Ishikawa (cell line): ENCODE data around the gene EMILIN3.

Experiments used
- CEBPB ChIP-seq: IDR thresholded peaks from 2 replicates; pipeline ENCODE4 v1.6.1; 2012
- CREB1 ChIP-seq: IDR thresholded peaks from 2 replicates; pipeline ENCODE4 v1.6.1; 2012; ENCODE audit warnings: low read depth
- EGR1 ChIP-seq: IDR thresholded peaks from 2 replicates; pipeline ENCODE4 v1.6.1; 2012
- EP300 ChIP-seq: IDR thresholded peaks from 2 replicates; pipeline ENCODE4 v1.6.1; 2012; ENCODE audit warnings: borderline replicate concordance
- FOXM1 ChIP-seq: IDR thresholded peaks from 2 replicates; pipeline ENCODE4 v1.6.1; 2012; ENCODE audit warnings: low read depth, borderline replicate concordance
- NFIC ChIP-seq: IDR thresholded peaks from 2 replicates; pipeline ENCODE4 v1.6.1; 2012
- RAD21 ChIP-seq: IDR thresholded peaks from 2 replicates; pipeline ENCODE4 v1.6.1; 2012; ENCODE audit warnings: low read depth
- TAF1 ChIP-seq: IDR thresholded peaks from 2 replicates; pipeline ENCODE4 v1.6.1; 2012; ENCODE audit warnings: low read depth, mild to moderate bottlenecking
- TCF12 ChIP-seq: IDR thresholded peaks from 2 replicates; pipeline ENCODE4 v1.6.1; 2012; ENCODE audit warnings: low read depth
- TEAD4 ChIP-seq: IDR thresholded peaks from 2 replicates; pipeline ENCODE4 v1.6.1; 2012
- YY1 ChIP-seq: IDR thresholded peaks from 2 replicates; pipeline ENCODE4 v1.6.1; 2012; ENCODE audit warnings: low read depth
- ZBTB7A ChIP-seq: IDR thresholded peaks from 2 replicates; pipeline ENCODE4 v1.6.1; 2012; ENCODE audit warnings: low read depth
- TF ChIP-seq, protein P1 (sequence below): IDR thresholded peaks from 2 replicates; pipeline ENCODE4 v1.6.1; 2012
- TF ChIP-seq, protein P2 (sequence below): IDR thresholded peaks from 2 replicates; pipeline ENCODE4 v1.6.1; 2012
- TF ChIP-seq, protein P3 (sequence below): IDR thresholded peaks from 2 replicates; pipeline ENCODE4 v1.6.1; 2012; ENCODE audit warnings: low read depth, mild to moderate bottlenecking

EMILIN3 gene

DNA sequence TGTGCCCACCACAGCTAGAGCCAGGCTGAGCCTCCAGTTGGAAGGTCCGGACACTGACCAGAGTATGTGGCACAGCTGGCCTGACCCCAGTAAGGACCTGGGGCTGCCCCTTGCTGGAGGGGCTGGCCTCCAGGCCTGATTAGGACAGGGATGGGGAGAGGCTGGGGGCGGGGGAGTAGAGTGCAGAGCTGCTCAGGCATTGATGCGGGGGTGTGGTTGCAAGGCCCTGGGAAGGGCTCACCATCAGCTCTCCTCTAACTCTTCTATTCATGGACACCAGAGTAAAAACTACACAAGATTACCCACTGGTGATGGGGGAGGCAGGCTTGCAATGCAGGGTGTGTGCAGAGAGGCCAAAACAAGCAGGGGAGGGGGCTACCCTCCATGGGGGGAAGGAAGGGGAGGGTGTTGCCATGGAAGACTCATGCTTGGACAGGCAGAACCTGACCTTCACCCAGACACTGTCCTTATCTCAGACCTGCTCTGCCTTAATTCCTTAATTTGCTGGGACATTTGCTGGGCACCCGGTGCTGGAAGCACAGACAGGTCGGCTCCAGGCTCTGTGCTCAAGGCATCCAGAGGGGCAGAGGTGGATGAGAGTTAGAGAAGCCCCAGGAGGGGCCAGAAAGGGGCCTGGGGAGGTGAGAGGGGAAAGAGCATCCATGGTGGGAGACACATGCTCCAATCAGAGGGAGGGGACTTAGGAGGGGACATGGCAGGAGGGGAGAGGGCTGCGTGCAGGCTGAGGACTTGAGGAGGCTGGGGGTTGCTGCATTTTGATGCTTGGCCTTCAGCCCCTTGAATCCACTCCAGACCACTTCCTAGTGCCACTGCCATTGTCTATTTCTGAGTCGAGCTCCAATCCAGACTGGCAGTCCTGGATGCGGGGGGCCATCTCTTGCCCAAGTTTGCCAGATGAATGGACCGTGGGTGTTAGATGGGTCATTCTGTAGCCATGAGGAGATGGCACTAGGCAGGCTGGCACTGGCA is 7.6 kb upstream of the EMILIN3 start:
- no peak for TF ChIP-seq CREB1
- TF ChIP-seq, protein P1, sequence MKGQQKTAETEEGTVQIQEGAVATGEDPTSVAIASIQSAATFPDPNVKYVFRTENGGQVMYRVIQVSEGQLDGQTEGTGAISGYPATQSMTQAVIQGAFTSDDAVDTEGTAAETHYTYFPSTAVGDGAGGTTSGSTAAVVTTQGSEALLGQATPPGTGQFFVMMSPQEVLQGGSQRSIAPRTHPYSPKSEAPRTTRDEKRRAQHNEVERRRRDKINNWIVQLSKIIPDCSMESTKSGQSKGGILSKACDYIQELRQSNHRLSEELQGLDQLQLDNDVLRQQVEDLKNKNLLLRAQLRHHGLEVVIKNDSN = no peak
- TF ChIP-seq YY1 = no peak
- no peak for TF ChIP-seq RAD21
- TF ChIP-seq CEBPB = no peak
- no peak for TF ChIP-seq ZBTB7A
- TF ChIP-seq, protein P2, sequence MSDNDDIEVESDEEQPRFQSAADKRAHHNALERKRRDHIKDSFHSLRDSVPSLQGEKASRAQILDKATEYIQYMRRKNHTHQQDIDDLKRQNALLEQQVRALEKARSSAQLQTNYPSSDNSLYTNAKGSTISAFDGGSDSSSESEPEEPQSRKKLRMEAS = no peak
- TF ChIP-seq NFIC = no peak
- no peak for TF ChIP-seq TEAD4
- TF ChIP-seq TCF12 = no peak
- TF ChIP-seq EP300 = no peak
- TF ChIP-seq, protein P3, sequence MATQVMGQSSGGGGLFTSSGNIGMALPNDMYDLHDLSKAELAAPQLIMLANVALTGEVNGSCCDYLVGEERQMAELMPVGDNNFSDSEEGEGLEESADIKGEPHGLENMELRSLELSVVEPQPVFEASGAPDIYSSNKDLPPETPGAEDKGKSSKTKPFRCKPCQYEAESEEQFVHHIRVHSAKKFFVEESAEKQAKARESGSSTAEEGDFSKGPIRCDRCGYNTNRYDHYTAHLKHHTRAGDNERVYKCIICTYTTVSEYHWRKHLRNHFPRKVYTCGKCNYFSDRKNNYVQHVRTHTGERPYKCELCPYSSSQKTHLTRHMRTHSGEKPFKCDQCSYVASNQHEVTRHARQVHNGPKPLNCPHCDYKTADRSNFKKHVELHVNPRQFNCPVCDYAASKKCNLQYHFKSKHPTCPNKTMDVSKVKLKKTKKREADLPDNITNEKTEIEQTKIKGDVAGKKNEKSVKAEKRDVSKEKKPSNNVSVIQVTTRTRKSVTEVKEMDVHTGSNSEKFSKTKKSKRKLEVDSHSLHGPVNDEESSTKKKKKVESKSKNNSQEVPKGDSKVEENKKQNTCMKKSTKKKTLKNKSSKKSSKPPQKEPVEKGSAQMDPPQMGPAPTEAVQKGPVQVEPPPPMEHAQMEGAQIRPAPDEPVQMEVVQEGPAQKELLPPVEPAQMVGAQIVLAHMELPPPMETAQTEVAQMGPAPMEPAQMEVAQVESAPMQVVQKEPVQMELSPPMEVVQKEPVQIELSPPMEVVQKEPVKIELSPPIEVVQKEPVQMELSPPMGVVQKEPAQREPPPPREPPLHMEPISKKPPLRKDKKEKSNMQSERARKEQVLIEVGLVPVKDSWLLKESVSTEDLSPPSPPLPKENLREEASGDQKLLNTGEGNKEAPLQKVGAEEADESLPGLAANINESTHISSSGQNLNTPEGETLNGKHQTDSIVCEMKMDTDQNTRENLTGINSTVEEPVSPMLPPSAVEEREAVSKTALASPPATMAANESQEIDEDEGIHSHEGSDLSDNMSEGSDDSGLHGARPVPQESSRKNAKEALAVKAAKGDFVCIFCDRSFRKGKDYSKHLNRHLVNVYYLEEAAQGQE = no peak
- TF ChIP-seq FOXM1 = no peak
- TF ChIP-seq EGR1 = no peak
- no peak for TF ChIP-seq TAF1

DNA sequence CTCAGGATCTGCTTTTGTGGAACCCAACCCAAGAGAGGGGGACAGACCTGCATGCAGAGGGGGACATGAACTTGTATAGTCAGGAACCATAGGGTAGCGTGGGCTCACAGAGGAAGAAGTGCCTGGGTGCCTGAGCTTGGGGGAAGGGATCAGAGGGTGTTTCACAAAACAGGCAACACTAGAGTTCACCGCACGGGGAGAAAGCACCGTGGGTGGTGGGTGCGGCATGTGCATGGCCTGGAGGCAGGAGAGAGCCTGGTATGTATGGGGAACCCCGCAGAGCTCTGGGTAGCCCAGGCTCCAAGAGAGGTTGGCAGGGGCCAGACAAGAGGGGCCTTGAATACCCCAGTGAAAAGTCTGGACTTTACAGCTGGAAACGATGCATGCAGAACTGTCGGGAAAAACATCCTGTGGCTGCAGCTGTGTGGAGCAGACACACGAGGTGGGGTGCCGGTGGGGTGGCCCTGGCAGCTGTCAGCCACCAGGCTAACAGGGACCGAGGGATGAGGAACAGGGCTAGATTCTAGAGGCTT is 6.7 kb upstream of the EMILIN3 start:
- no peak for TF ChIP-seq EGR1
- TF ChIP-seq FOXM1 = no peak
- TF ChIP-seq, protein P3 = no peak

DNA sequence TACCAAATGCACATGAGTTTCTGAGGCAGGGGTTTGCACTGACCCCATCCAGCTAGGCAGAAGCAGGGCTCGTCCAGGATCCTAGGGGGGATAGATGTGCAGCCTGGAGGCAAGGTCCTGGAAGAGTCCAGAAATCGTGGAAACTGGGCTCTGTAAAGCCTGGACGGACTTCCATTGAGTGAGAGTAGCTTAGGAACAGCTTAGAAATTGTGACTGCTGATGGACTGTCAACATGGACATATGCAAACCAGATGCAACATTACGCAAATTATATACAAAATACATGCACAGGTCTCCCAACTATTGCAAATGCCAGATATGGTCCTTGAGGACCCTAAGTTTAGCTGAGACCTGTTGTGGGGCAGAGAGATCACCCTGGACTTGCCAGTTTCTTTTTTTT is 4.8 kb upstream of the EMILIN3 start:
- TF ChIP-seq EP300 = no peak
- TF ChIP-seq, protein P1 = no peak
- no peak for TF ChIP-seq ZBTB7A
- TF ChIP-seq TAF1 = no peak
- no peak for TF ChIP-seq YY1
- TF ChIP-seq, protein P3 = no peak
- no peak for TF ChIP-seq RAD21
- no peak for TF ChIP-seq NFIC
- TF ChIP-seq CEBPB = no peak
- TF ChIP-seq EGR1 = no peak
- no peak for TF ChIP-seq FOXM1
- TF ChIP-seq TCF12 = no peak
- no peak for TF ChIP-seq TEAD4
- TF ChIP-seq, protein P2 = no peak
- no peak for TF ChIP-seq CREB1

DNA sequence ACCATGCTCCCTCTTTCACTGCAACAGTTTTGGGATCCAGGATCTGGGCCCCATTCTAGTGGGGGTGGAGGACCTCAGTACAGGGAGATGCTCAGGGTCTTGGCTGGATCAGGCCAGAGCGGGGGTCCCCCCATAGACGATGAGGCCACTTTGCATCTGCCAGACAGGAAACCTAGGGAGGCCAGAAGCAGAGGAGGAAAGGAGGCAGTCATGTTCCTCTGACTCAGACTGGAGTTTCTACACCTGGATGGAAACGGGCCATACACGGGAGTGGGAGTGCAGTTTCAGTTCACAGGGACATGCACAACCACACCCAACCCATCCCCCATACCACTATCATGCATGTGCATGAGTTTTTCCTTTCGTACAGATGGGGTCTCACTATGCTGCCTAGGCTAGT is 3.6 kb upstream of the EMILIN3 start:
- no peak for TF ChIP-seq ZBTB7A
- TF ChIP-seq NFIC = no peak
- TF ChIP-seq, protein P1 = no peak
- no peak for TF ChIP-seq CEBPB
- no peak for TF ChIP-seq YY1
